ENCODE measurements around the gene DENND1B.

DNA sequence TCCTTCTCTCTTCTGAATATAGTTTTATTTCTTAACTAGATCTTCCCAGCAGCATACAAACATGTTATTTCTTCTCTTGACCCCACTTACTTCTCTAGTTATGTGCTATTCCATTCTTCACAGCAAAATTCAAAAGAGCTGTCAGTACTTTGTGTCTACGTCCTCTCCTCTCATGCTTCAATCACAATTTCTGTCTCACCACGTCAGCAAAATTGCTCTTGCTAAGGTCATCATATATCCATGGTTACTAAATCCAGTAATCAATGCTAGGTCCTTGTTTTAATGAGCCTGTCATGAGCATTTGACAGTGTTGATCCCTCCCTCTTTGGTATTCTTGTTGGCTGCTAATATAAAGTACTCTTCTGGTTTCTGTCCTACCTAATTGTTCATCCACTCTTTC is 214.2 kb downstream of the DENND1B start:
- TF ChIP-seq, protein P1, sequence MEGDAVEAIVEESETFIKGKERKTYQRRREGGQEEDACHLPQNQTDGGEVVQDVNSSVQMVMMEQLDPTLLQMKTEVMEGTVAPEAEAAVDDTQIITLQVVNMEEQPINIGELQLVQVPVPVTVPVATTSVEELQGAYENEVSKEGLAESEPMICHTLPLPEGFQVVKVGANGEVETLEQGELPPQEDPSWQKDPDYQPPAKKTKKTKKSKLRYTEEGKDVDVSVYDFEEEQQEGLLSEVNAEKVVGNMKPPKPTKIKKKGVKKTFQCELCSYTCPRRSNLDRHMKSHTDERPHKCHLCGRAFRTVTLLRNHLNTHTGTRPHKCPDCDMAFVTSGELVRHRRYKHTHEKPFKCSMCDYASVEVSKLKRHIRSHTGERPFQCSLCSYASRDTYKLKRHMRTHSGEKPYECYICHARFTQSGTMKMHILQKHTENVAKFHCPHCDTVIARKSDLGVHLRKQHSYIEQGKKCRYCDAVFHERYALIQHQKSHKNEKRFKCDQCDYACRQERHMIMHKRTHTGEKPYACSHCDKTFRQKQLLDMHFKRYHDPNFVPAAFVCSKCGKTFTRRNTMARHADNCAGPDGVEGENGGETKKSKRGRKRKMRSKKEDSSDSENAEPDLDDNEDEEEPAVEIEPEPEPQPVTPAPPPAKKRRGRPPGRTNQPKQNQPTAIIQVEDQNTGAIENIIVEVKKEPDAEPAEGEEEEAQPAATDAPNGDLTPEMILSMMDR (IDR thresholded peaks at IDR 0.05) = no peak
- TF ChIP-seq POLR2A (IDR thresholded peaks at IDR 0.05) = no peak
